ENCODE measurements around the gene KIRREL1. TPM values are rescaled to one million over a fixed set of nuclear protein-coding genes. Genes with fewer than 3 reads are reported as not detected.

Gene KIRREL1
- total RNA-seq, 1 experiment from 2014 or later: 30.7 TPM

- Histone ChIP-seq H4K20me1 (ENCODE audit: insufficient read depth) (no peaks in the 10 kb centered on the region), H3K9me2 (ENCODE audit: insufficient read depth) (no peaks in the 10 kb centered on the region), H3K27me3 (ENCODE audit: insufficient read depth, low read depth) (no peaks in the 10 kb centered on the region), H3K4me2 (no peak overlapping the region), H2AFZ (no peak overlapping the region), H3K4me3 (no peak overlapping the region), H3K9me3 (ENCODE audit: insufficient read depth, low read depth) (no peaks in the 10 kb centered on the region), H3K79me2 (ENCODE audit: low read depth) (peaks cover 24% of the 10 kb centered on the region), H3K36me3 (ENCODE audit: low read depth) (no peaks in the 10 kb centered on the region), H3K27ac (no peak overlapping the region), H3K4me1 (replicated peaks; ENCODE audit: insufficient read depth) (peaks cover 43% of the 10 kb centered on the region), H3F3A (ENCODE audit: insufficient read depth, low read depth) (peaks cover 21% of the 10 kb centered on the region)
- TF ChIP-seq CTCF (conservative IDR thresholded peaks at IDR 0.05) (no peak), EZH2 (IDR thresholded peaks at IDR 0.05; ENCODE audit: low read depth) (no peak)
- POLR2A ChIA-PET (ENCODE audit: unreplicated experiment): no interaction called here
- CTCF ChIA-PET: no interaction called here
- BruUV-seq (replicated peaks): no TSS peak
- DNase-seq: no peak
- intact Hi-C loops (cut with micrococcal nuclease; ENCODE audit: unreplicated experiment): no loop called here
These were observed 18.3 kb downstream of the KIRREL1 start for GRCh38 chr1:158011714-158012113.

GRCh38 chr1:158013840-158014730 lies 20.6 kb downstream of the KIRREL1 start:
- ChIA-PET CTCF (no interaction called here), POLR2A (ENCODE audit: unreplicated experiment) (no interaction called here)
- H3K4me3 ChIP-seq: no peak overlapping the region
- H3K27me3 ChIP-seq (ENCODE audit: insufficient read depth, low read depth): no peaks in the 10 kb centered on the region
- no peaks in the 10 kb centered on the region for H3K9me3 ChIP-seq (ENCODE audit: insufficient read depth, low read depth)
- no peaks in the 10 kb centered on the region for H3K36me3 ChIP-seq (ENCODE audit: low read depth)
- intact Hi-C loops (cut with micrococcal nuclease; ENCODE audit: unreplicated experiment): no loop called here
- TF ChIP-seq CTCF (conservative IDR thresholded peaks at IDR 0.05) (no peak), EZH2 (IDR thresholded peaks at IDR 0.05; ENCODE audit: low read depth) (no peak)
- H3K9me2 ChIP-seq (ENCODE audit: insufficient read depth): no peaks in the 10 kb centered on the region
- H3K4me1 ChIP-seq (replicated peaks; ENCODE audit: insufficient read depth): peaks cover 59% of the 10 kb centered on the region
- H4K20me1 ChIP-seq (ENCODE audit: insufficient read depth): no peaks in the 10 kb centered on the region
- no peak overlapping the region for H3K4me2 ChIP-seq
- peaks cover 30% of the 10 kb centered on the region for H3F3A ChIP-seq (ENCODE audit: insufficient read depth, low read depth)
- H3K27ac ChIP-seq: no peak overlapping the region
- BruUV-seq (replicated peaks): no TSS peak
- no peak overlapping the region for H2AFZ ChIP-seq
- no peak for DNase-seq
- H3K79me2 ChIP-seq (ENCODE audit: low read depth): peaks cover 19% of the 10 kb centered on the region

- TF ChIP-seq CTCF (conservative IDR thresholded peaks at IDR 0.05) (no peak), EZH2 (IDR thresholded peaks at IDR 0.05; ENCODE audit: low read depth) (no peak)
- Histone ChIP-seq H3K9me3 (ENCODE audit: insufficient read depth, low read depth) (no peaks in the 10 kb centered on the region), H3K27me3 (ENCODE audit: insufficient read depth, low read depth) (no peaks in the 10 kb centered on the region), H3K4me3 (no peak overlapping the region), H3K4me1 (replicated peaks; ENCODE audit: insufficient read depth) (peaks cover 59% of the 10 kb centered on the region), H3K4me2 (no peak overlapping the region), H3K79me2 (ENCODE audit: low read depth) (peaks cover 13% of the 10 kb centered on the region), H2AFZ (no peak overlapping the region), H3F3A (ENCODE audit: insufficient read depth, low read depth) (peaks cover 32% of the 10 kb centered on the region), H3K27ac (no peak overlapping the region), H3K36me3 (ENCODE audit: low read depth) (no peaks in the 10 kb centered on the region), H3K9me2 (ENCODE audit: insufficient read depth) (no peaks in the 10 kb centered on the region), H4K20me1 (ENCODE audit: insufficient read depth) (no peaks in the 10 kb centered on the region)
- ChIA-PET POLR2A (ENCODE audit: unreplicated experiment) (no interaction called here), CTCF (no interaction called here)
- no TSS peak for BruUV-seq (replicated peaks)
- no peak for DNase-seq
- intact Hi-C loops (cut with micrococcal nuclease; ENCODE audit: unreplicated experiment): no loop called here
These were observed 21.4 kb downstream of the KIRREL1 start for GRCh38 chr1:158014731-158015320.

All from PC-9 (cell line).